ENCODE data around the gene OSBPL9. TPM values are rescaled to one million over a fixed set of nuclear protein-coding genes. Genes with fewer than 3 reads are reported as not detected.

The OSBPL9 gene
- total RNA-seq, 1 experiment from 2014 or later = 62.4 TPM

- CTCF ChIA-PET = interaction anchor here (0.5 kb wide), 1 partner anchor 120 kb away, joined by 5 read pairs; no protein-coding TSS in a partner anchor
Observed at GRCh38 chr1:51689075-51689440, 72.2 kb downstream of the OSBPL9 start.

GRCh38 chr1:51689643-51690042 lies 72.8 kb downstream of the OSBPL9 start:
- intact Hi-C loops (cut with micrococcal nuclease; ENCODE audit: unreplicated experiment) = no loop called here
- Histone ChIP-seq H3K4me3 (ENCODE audit: low read depth, low read length, poor library complexity, severe bottlenecking) (no peak overlapping the region), H3K4me1 (ENCODE audit: insufficient read depth, low read length, poor library complexity, severe bottlenecking) (peaks cover 21% of the 10 kb centered on the region), H3K36me3 (ENCODE audit: insufficient read depth, low read length, poor library complexity, severe bottlenecking) (no peaks in the 10 kb centered on the region), H3K27ac (ENCODE audit: low read depth, low read length, poor library complexity, severe bottlenecking) (peak overlapping the region; percentile 43), H3K9me3 (ENCODE audit: low read depth, low read length, poor library complexity, severe bottlenecking) (no peaks in the 10 kb centered on the region), H3K27me3 (replicated peaks; ENCODE audit: insufficient read depth, low read depth, low read length, poor library complexity) (no peaks in the 10 kb centered on the region)
- no TSS peak for BruUV-seq (replicated peaks)
- TF ChIP-seq CTCF (conservative IDR thresholded peaks at IDR 0.05; ENCODE audit: low read depth, low read length) (no peak), EZH2 (IDR thresholded peaks at IDR 0.05; ENCODE audit: borderline replicate concordance, low read depth, low read length, poor library complexity, severe bottlenecking) (no peak)
- CTCF ChIA-PET = no interaction called here
- POLR2A ChIA-PET (ENCODE audit: low non-redundant PET) = no interaction called here
- DNase-seq (ENCODE audit: low spot score) = no peak

More at GRCh38 chr1:51689075-51689440, 72.2 kb downstream of the OSBPL9 start:
- Histone ChIP-seq H3K4me3 (ENCODE audit: low read depth, low read length, poor library complexity, severe bottlenecking) (no peak overlapping the region), H3K36me3 (ENCODE audit: insufficient read depth, low read length, poor library complexity, severe bottlenecking) (no peaks in the 10 kb centered on the region), H3K27me3 (replicated peaks; ENCODE audit: insufficient read depth, low read depth, low read length, poor library complexity) (no peaks in the 10 kb centered on the region), H3K27ac (ENCODE audit: low read depth, low read length, poor library complexity, severe bottlenecking) (peak overlapping the region; percentile 43), H3K9me3 (ENCODE audit: low read depth, low read length, poor library complexity, severe bottlenecking) (no peaks in the 10 kb centered on the region), H3K4me1 (ENCODE audit: insufficient read depth, low read length, poor library complexity, severe bottlenecking) (peaks cover 21% of the 10 kb centered on the region)
- intact Hi-C loops (cut with micrococcal nuclease; ENCODE audit: unreplicated experiment) = no loop called here
- DNase-seq (ENCODE audit: low spot score) = no peak
- POLR2A ChIA-PET (ENCODE audit: low non-redundant PET) = no interaction called here
- BruUV-seq (replicated peaks) = no TSS peak
- TF ChIP-seq EZH2 (IDR thresholded peaks at IDR 0.05; ENCODE audit: borderline replicate concordance, low read depth, low read length, poor library complexity, severe bottlenecking) = no peak
- TF ChIP-seq CTCF (conservative IDR thresholded peaks at IDR 0.05; ENCODE audit: low read depth, low read length) = no peak

- H3K9me3 ChIP-seq (ENCODE audit: low read depth, low read length, poor library complexity, severe bottlenecking) = no peaks in the 10 kb centered on the region
- no peak for TF ChIP-seq CTCF (conservative IDR thresholded peaks at IDR 0.05; ENCODE audit: low read depth, low read length)
- no peak for TF ChIP-seq EZH2 (IDR thresholded peaks at IDR 0.05; ENCODE audit: borderline replicate concordance, low read depth, low read length, poor library complexity, severe bottlenecking)
- no peak overlapping the region for H3K27ac ChIP-seq (ENCODE audit: low read depth, low read length, poor library complexity, severe bottlenecking)
- no TSS peak for BruUV-seq (replicated peaks)
- intact Hi-C loops (cut with micrococcal nuclease; ENCODE audit: unreplicated experiment) = no loop called here
- no peaks in the 10 kb centered on the region for H3K27me3 ChIP-seq (replicated peaks; ENCODE audit: insufficient read depth, low read depth, low read length, poor library complexity)
- no peak for DNase-seq (ENCODE audit: low spot score)
- H3K4me1 ChIP-seq (ENCODE audit: insufficient read depth, low read length, poor library complexity, severe bottlenecking) = peaks cover 21% of the 10 kb centered on the region
- POLR2A ChIA-PET (ENCODE audit: low non-redundant PET) = no interaction called here
- H3K4me3 ChIP-seq (ENCODE audit: low read depth, low read length, poor library complexity, severe bottlenecking) = no peak overlapping the region
- CTCF ChIA-PET = no interaction called here
- no peaks in the 10 kb centered on the region for H3K36me3 ChIP-seq (ENCODE audit: insufficient read depth, low read length, poor library complexity, severe bottlenecking)
Observed at GRCh38 chr1:51690285-51690961, 73.5 kb downstream of the OSBPL9 start.

All from A673 (cell line).